GM12878 (cell line): ENCODE results near the gene TXN2. TPM values are rescaled to one million over a fixed set of nuclear protein-coding genes. Genes with fewer than 3 reads are reported as not detected.
A peak's percentile ranks its signal among the peaks of the same experiment; 100 is the strongest.

Experiments
- ATAC-seq: fragments of 200-7000 bp; cut with Tn5 transposase; 3 replicates; pipeline ENCODE4 v1.9.1; 2020; ENCODE audit warnings: mild to moderate bottlenecking, moderate library complexity
- BruUV-seq: library from RNA; stranded (reverse); fragments of 400-500 nt; replicated peaks from 2 replicates; lab custom pipeline; 2021; lab: Mats Ljungman, UMichigan
- CTCF ChIA-PET: fragments of 300-600 bp; sonication (Branson Sonifier 250); formaldehyde crosslinking; extraction: SDS; loops from one replicate; lab custom pipeline; 2021; ENCODE audit warnings: inconsistent platforms; lab: Yijun Ruan, JAX
- POLR2A ChIA-PET: fragments of 350-600 bp; formaldehyde crosslinking; extraction: SDS; loops from one replicate; lab custom pipeline; 2021; ENCODE audit warnings: inconsistent platforms; lab: Charles Lee
- RAD21 ChIA-PET: fragments of 300-600 bp; sonication (Branson Sonifier 250); formaldehyde crosslinking; loops from one replicate; lab custom pipeline; 2023; ENCODE audit warnings: antibody characterized with exemption; ENCODE audit not compliant: unreplicated experiment; lab: Charles Lee
- SMC1A ChIA-PET: fragments of 300-600 bp; sonication (Branson Sonifier 250); formaldehyde crosslinking; loops from one replicate; lab custom pipeline; 2023; ENCODE audit not compliant: unreplicated experiment, uncharacterized antibody; lab: Charles Lee
- DNase-seq: peaks from one replicate; pipeline ENCODE4 v3.0.0-alpha.2; 2011; ENCODE audit warnings: low read depth, low spot score
- FAIRE-seq: peaks from 3 replicates; lab custom pipeline; 2011; peaks lifted over from hg19 to GRCh38; lab: Jason Lieb, UNC
- H2AFZ ChIP-seq: 2 replicates; pipeline ENCODE4 v1.6.0; 2011; ENCODE audit warnings: low read depth, low read length, control low read depth; ENCODE audit not compliant: control insufficient read depth
- H3K27ac ChIP-seq: 2 replicates; pipeline ENCODE4 v1.5.1; 2011; ENCODE audit warnings: control low read depth; ENCODE audit not compliant: control insufficient read depth, insufficient read depth
- H3K27me3 ChIP-seq, 2 experiments: replicated peaks in 1 of 2; 2 replicates each; pipeline versions ENCODE4 v1.6.0 to v1.6.1; 2011; ENCODE audit warnings: low read length in 1 of 2; ENCODE audit not compliant: control insufficient read depth in 2 of 2, insufficient read depth in 2 of 2
- H3K36me3 ChIP-seq, 2 experiments: 2 replicates each; pipeline ENCODE4 v1.5.1; 2011; ENCODE audit warnings: low read length in 1 of 2; ENCODE audit not compliant: control insufficient read depth in 2 of 2, insufficient read depth in 2 of 2
- H3K4me1 ChIP-seq: 2 replicates; pipeline ENCODE4 v1.6.1; 2011; ENCODE audit warnings: mild to moderate bottlenecking, low read length, moderate library complexity, mixed read lengths; ENCODE audit not compliant: control insufficient read depth, insufficient read depth
- H3K4me2 ChIP-seq: 2 replicates; pipeline ENCODE4 v1.6.0; 2011; ENCODE audit warnings: control low read depth; ENCODE audit not compliant: control insufficient read depth, insufficient read depth
- H3K4me3 ChIP-seq: fragments of 200-600 bp; sonication (generic); 2 replicates; pipeline ENCODE4 v1.5.1; 2016
- H3K79me2 ChIP-seq: 2 replicates; pipeline ENCODE4 v1.6.0; 2011; ENCODE audit warnings: low read length; ENCODE audit not compliant: control insufficient read depth, insufficient read depth
- H3K9ac ChIP-seq: 2 replicates; pipeline ENCODE4 v1.8.0; 2011; ENCODE audit warnings: low read length, control low read depth, mixed read lengths; ENCODE audit not compliant: control insufficient read depth, insufficient read depth
- H3K9me3 ChIP-seq: replicated peaks from 3 replicates; pipeline ENCODE4 v1.5.1; 2011; ENCODE audit warnings: mild to moderate bottlenecking, low read length; ENCODE audit not compliant: control insufficient read depth, insufficient read depth
- H4K20me1 ChIP-seq: 2 replicates; pipeline ENCODE4 v1.6.0; 2011; ENCODE audit not compliant: control insufficient read depth, insufficient read depth
- E4F1 ChIP-seq: fragments of 450-650 bp; IDR thresholded peaks from 2 replicates; pipeline ENCODE4 v1.6.1; 2018; ENCODE audit warnings: borderline replicate concordance, mild to moderate bottlenecking; ENCODE audit not compliant: partially characterized antibody
- RUNX3 ChIP-seq: IDR thresholded peaks from 2 replicates; pipeline ENCODE4 v1.6.1; 2012; ENCODE audit warnings: low read length, inconsistent platforms
- WGBS: methylation state at CpG from one replicate; pipeline ENCODE4 v1.1.6; 2016; ENCODE audit warnings: low lambda C conversion rate; ENCODE audit not compliant: insufficient replicate concordance, insufficient coverage; ENCODE audit errors: missing lambda C conversion rate; 5-methylcytosine and 5-hydroxymethylcytosine counted together
- in situ Hi-C: fragments of 300-500 bp; cut with MboI; formaldehyde crosslinking; loops from 9 replicates; pipeline ENCODE4 v1.14.3; 2018; ENCODE audit warnings: mixed read lengths
- intact Hi-C: fragments of 100-400 bp; cut with micrococcal nuclease; formaldehyde crosslinking; loops from one replicate; pipeline ENCODE4 v1.14.2; 2022; ENCODE audit not compliant: unreplicated experiment
- polyA plus RNA-seq, 11 experiments: library from polyadenylated mRNA; depleted of rRNA in 4 of 11; unstranded in 6 of 11; stranded (reverse) in 5 of 11; fragments of >200 nt; fragmentation: Nextera tagmentation in 4 of 11; fragmentation: Illumina TruSeq in 1 of 11; extraction: Ambion mirVana in 4 of 11; extraction: Trizol in 1 of 11; gene quantifications; 1 replicate in 1 of 11; 2 replicates in 10 of 11; pipeline versions ENCODE4 v1.2.1 to v1.2.3, GENCODE V29; 2011 to 2016; ENCODE audit warnings: inconsistent platforms in 2 of 11, missing spikeins in 2 of 11, low read depth in 1 of 11
- total RNA-seq, 4 experiments: library from RNA; depleted of rRNA in 3 of 4; stranded (reverse); fragments of >200 nt in 3 of 4; fragmentation: Illumina TruSeq in 1 of 4; extraction: Trizol in 1 of 4; gene quantifications; 2 replicates each; pipeline versions ENCODE4 v1.2.1 to v1.2.3, GENCODE V29; 2013 to 2021

Gene TXN2
- total and polyA plus RNA-seq, 10 of the 15 experiments (the other 5 are each of a cell fraction or from before 2014, with no cell fraction given): 70.2 to 350 (median 183) TPM

DNA sequence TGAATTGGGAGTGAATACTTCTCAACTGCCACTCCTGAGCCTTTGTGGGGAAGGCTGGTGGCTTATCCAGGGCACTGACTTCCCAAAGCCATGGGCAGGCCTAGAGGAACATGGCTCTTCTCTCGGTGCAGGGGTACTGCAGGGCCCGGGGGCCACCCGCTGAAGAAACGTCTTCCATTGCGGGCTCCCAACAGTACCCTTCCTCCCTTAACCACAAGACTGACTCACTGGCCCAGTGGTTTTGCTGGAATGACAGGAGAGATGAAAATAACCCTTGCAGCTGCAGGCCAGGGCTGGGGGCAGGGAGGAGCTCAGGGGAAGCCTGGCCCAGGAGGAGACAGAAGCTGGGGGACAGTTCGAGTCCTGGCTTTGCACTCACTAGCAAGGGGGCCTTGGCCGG is 13.5 kb downstream of the TXN2 start:
- Histone ChIP-seq H3K27me3 (no peaks in the 10 kb centered on the region), H3K9me3 (no peaks in the 10 kb centered on the region), H3K4me1 (peaks cover 4% of the 10 kb centered on the region), H3K9ac (no peak overlapping the region), H3K36me3 (peaks cover 16 to 17% of the 10 kb centered on the region in 2 experiments; a peak in 3 of 4 replicates), H3K27ac (no peak overlapping the region), H2AFZ (no peak overlapping the region), H3K79me2 (no peaks in the 10 kb centered on the region; the same call in 1 of the 2 replicates), H3K4me3 (no peak overlapping the region), H4K20me1 (no peaks in the 10 kb centered on the region), H3K4me2 (no peak overlapping the region)
- BruUV-seq: no TSS peak
- TF ChIP-seq RUNX3 (peak; percentile 19; the same call in 1 of the 2 replicates), E4F1 (no peak)
- POLR2A ChIA-PET: interaction anchor here (1.0 kb wide), 1 partner anchor 12 kb away, joined by 3 read pairs; no protein-coding TSS in a partner anchor
- in situ Hi-C loops (loop anchor here (5.0 kb wide), 1 partner anchor 161 kb away; no protein-coding TSS in a partner anchor), intact Hi-C loops (no loop called here)
- DNase-seq (no peak), FAIRE-seq (no peak), ATAC-seq (no peak)
- RAD21 ChIA-PET: interaction anchor here (4.7 kb wide), 1 partner anchor 167 kb away, joined by 107 read pairs; no protein-coding TSS in a partner anchor
- 78% methylated on average over 7 of the region's 7 CpGs for WGBS
- CTCF ChIA-PET: interaction anchor here (1.3 to 8.5 kb wide), 2 partner anchors 18 to 166 kb away, joined by 3 to 125 read pairs; no protein-coding TSS in a partner anchor
- SMC1A ChIA-PET: interaction anchor here (1.4 to 4.0 kb wide), 2 partner anchors 135 to 167 kb away, joined by 3 to 70 read pairs; no protein-coding TSS in a partner anchor
